Effector memory CD8-positive, alpha-beta T cell (primary cell): ENCODE measurements around the gene DBI.
A peak's percentile ranks its signal among the peaks of the same experiment; 100 is the strongest.

Source experiments
- ATAC-seq: fragments of 150-1000 bp; cut with Tn5 transposase; replicated peaks from 2 replicates; pipeline ENCODE4 v1.10.0; 2021; ENCODE audit warnings: mild to moderate bottlenecking, moderate library complexity
- DNase-seq, 3 experiments: peaks; one replicate each; pipeline ENCODE4 v3.0.0; 2021
- H3K27ac Mint-ChIP-seq, 2 donors: one replicate each; pipeline ENCODE4 v1.8.0; 2022; ENCODE audit warnings: mild to moderate bottlenecking in 2 of 2, mixed read lengths in 2 of 2, moderate library complexity in 2 of 2
- H3K27me3 Mint-ChIP-seq, 2 donors: one replicate each; pipeline ENCODE4 v1.8.0; 2022; ENCODE audit warnings: mixed read lengths in 2 of 2
- H3K36me3 Mint-ChIP-seq: one replicate; pipeline ENCODE4 v1.8.0; 2022; ENCODE audit warnings: mild to moderate bottlenecking, moderate library complexity, mixed read lengths; ENCODE audit not compliant: insufficient read depth
- H3K4me1 Mint-ChIP-seq, 2 donors: one replicate each; pipeline ENCODE4 v1.8.0; 2022; ENCODE audit warnings: low read depth in 2 of 2, mixed read lengths in 2 of 2
- H3K4me3 Mint-ChIP-seq, 2 donors: one replicate each; pipeline ENCODE4 v1.8.0; 2022; ENCODE audit warnings: mild to moderate bottlenecking in 2 of 2, mixed read lengths in 2 of 2, moderate library complexity in 2 of 2
- H3K9me3 Mint-ChIP-seq, 2 donors: one replicate each; pipeline ENCODE4 v1.8.0; 2022; ENCODE audit warnings: mixed read lengths in 2 of 2
- total RNA-seq, 9 experiments: gene quantifications; one replicate each; lab custom pipeline; 2026; lab: John Stamatoyannopoulos, UW

Gene DBI
- 35.0 to 109 (median 55.3) reads per million in 9 experiments for total RNA-seq

- H3K4me3 Mint-ChIP-seq = peak within 1 kb of the TSS; percentile 97 to 100
- peak; percentile 90 for ATAC-seq
- H3K4me1 Mint-ChIP-seq = peaks cover 40 to 59% of the 10 kb centered on the region in 2 donors
- no peaks in the 10 kb centered on the region for H3K27me3 Mint-ChIP-seq
- peaks cover 48% of the 10 kb centered on the region for H3K36me3 Mint-ChIP-seq
- H3K9me3 Mint-ChIP-seq = no peaks in the 10 kb centered on the region
- peak within 1 kb of the TSS; percentile 94 to 100 for H3K27ac Mint-ChIP-seq
- peak; percentile 84 to 89 (median 89) for DNase-seq
These were observed at the start of gene DBI, which contains the start of gene C2orf76 for GRCh38 chr2:119366649-119367471. TSS of gene DBI (plus strand) at chr2:119366977. CDS start at chr2:119367052, 75 bp downstream. TSS of gene C2orf76 (minus strand) at chr2:119366834. CDS start at chr2:119339959, 26,875 bp downstream.

- Mint-ChIP-seq H3K27ac (no peak overlapping the region), H3K27me3 (no peaks in the 10 kb centered on the region), H3K36me3 (no peaks in the 10 kb centered on the region), H3K9me3 (no peaks in the 10 kb centered on the region), H3K4me1 (peaks cover 0 to 2% of the 10 kb centered on the region in 2 donors), H3K4me3 (no peak overlapping the region)
- DNase-seq = no peak
- ATAC-seq = no peak
These were observed 49.2 kb upstream of the DBI start for GRCh38 chr2:119317554-119317953.

GRCh38 chr2:119319593-119319992 lies 47.2 kb upstream of the DBI start:
- Mint-ChIP-seq H3K27me3 (no peaks in the 10 kb centered on the region), H3K27ac (no peak overlapping the region), H3K4me3 (no peak overlapping the region), H3K4me1 (peaks cover 0 to 2% of the 10 kb centered on the region in 2 donors), H3K36me3 (no peaks in the 10 kb centered on the region), H3K9me3 (no peaks in the 10 kb centered on the region)
- ATAC-seq = no peak
- DNase-seq = no peak

- ATAC-seq = no peak
- Mint-ChIP-seq H3K27me3 (no peaks in the 10 kb centered on the region), H3K36me3 (no peaks in the 10 kb centered on the region), H3K4me1 (peaks cover 0 to 2% of the 10 kb centered on the region in 2 donors), H3K9me3 (no peaks in the 10 kb centered on the region), H3K4me3 (no peak overlapping the region), H3K27ac (no peak overlapping the region)
- no peak for DNase-seq
These were observed 43.3 kb upstream of the DBI start for GRCh38 chr2:119323459-119323858.

- Mint-ChIP-seq H3K27ac (no peak overlapping the region), H3K4me3 (no peak overlapping the region), H3K36me3 (no peaks in the 10 kb centered on the region), H3K4me1 (peaks cover 0 to 2% of the 10 kb centered on the region in 2 donors), H3K27me3 (no peaks in the 10 kb centered on the region), H3K9me3 (no peaks in the 10 kb centered on the region)
- ATAC-seq = no peak
- DNase-seq = no peak
These were observed 42.0 kb upstream of the DBI start for GRCh38 chr2:119324685-119325270.

GRCh38 chr2:119326938-119327337 lies 39.8 kb upstream of the DBI start:
- no peaks in the 10 kb centered on the region for H3K36me3 Mint-ChIP-seq
- H3K4me3 Mint-ChIP-seq = no peak overlapping the region
- H3K9me3 Mint-ChIP-seq = no peaks in the 10 kb centered on the region
- H3K27ac Mint-ChIP-seq = no peak overlapping the region
- no peak for ATAC-seq
- DNase-seq = no peak
- H3K27me3 Mint-ChIP-seq = no peaks in the 10 kb centered on the region
- no peaks in the 10 kb centered on the region for H3K4me1 Mint-ChIP-seq

GRCh38 chr2:119327431-119327830 lies 39.3 kb upstream of the DBI start:
- DNase-seq = no peak
- H3K4me3 Mint-ChIP-seq = no peak overlapping the region
- H3K27me3 Mint-ChIP-seq = no peaks in the 10 kb centered on the region
- H3K36me3 Mint-ChIP-seq = no peaks in the 10 kb centered on the region
- no peak overlapping the region for H3K27ac Mint-ChIP-seq
- no peaks in the 10 kb centered on the region for H3K9me3 Mint-ChIP-seq
- ATAC-seq = no peak
- no peaks in the 10 kb centered on the region for H3K4me1 Mint-ChIP-seq

GRCh38 chr2:119332953-119333352 lies 33.8 kb upstream of the DBI start:
- Mint-ChIP-seq H3K27ac (no peak overlapping the region), H3K27me3 (no peaks in the 10 kb centered on the region), H3K4me3 (no peak overlapping the region), H3K4me1 (no peaks in the 10 kb centered on the region), H3K36me3 (peaks cover under 1% of the 10 kb centered on the region), H3K9me3 (no peaks in the 10 kb centered on the region)
- DNase-seq (no peak), ATAC-seq (no peak)

GRCh38 chr2:119333360-119333759 lies 33.4 kb upstream of the DBI start:
- Mint-ChIP-seq H3K4me1 (peaks cover 3 to 4% of the 10 kb centered on the region in 2 donors), H3K27me3 (no peaks in the 10 kb centered on the region), H3K36me3 (peaks cover 2% of the 10 kb centered on the region), H3K9me3 (no peaks in the 10 kb centered on the region), H3K27ac (no peak overlapping the region), H3K4me3 (no peak overlapping the region)
- DNase-seq (no peak), ATAC-seq (no peak)

GRCh38 chr2:119333833-119334232 lies 32.9 kb upstream of the DBI start:
- Mint-ChIP-seq H3K4me1 (peaks cover 7 to 8% of the 10 kb centered on the region in 2 donors), H3K27me3 (no peaks in the 10 kb centered on the region), H3K9me3 (no peaks in the 10 kb centered on the region), H3K4me3 (no peak overlapping the region), H3K27ac (no peak overlapping the region), H3K36me3 (peaks cover 2% of the 10 kb centered on the region)
- DNase-seq (no peak), ATAC-seq (no peak)

GRCh38 chr2:119337749-119338148 lies 29.0 kb upstream of the DBI start:
- H3K27me3 Mint-ChIP-seq = no peaks in the 10 kb centered on the region
- DNase-seq = no peak
- ATAC-seq = no peak

GRCh38 chr2:119338272-119338671 lies 28.5 kb upstream of the DBI start:
- H3K4me3 Mint-ChIP-seq = peak overlapping the region in 1 of 2 donors; percentile 18
- H3K27ac Mint-ChIP-seq = peak overlapping the region; percentile 82 to 87
- H3K36me3 Mint-ChIP-seq = peaks cover 5% of the 10 kb centered on the region

More at GRCh38 chr2:119337749-119338148, 29.0 kb upstream of the DBI start:
- no peaks in the 10 kb centered on the region for H3K9me3 Mint-ChIP-seq
- peaks cover 5% of the 10 kb centered on the region for H3K36me3 Mint-ChIP-seq
- peaks cover 16 to 19% of the 10 kb centered on the region in 2 donors for H3K4me1 Mint-ChIP-seq
- no peak overlapping the region for H3K4me3 Mint-ChIP-seq
- H3K27ac Mint-ChIP-seq = peak overlapping the region; percentile 82 to 87

GRCh38 chr2:119338826-119339561 lies 27.8 kb upstream of the DBI start:
- Mint-ChIP-seq H3K27ac (peak overlapping the region; percentile 82 to 87), H3K27me3 (no peaks in the 10 kb centered on the region), H3K36me3 (peaks cover 5% of the 10 kb centered on the region), H3K9me3 (no peaks in the 10 kb centered on the region), H3K4me1 (peaks cover 16 to 19% of the 10 kb centered on the region in 2 donors), H3K4me3 (peak overlapping the region; percentile 7 to 36)
- ATAC-seq (peak; percentile 100), DNase-seq (peak; percentile 43 to 56 (median 53))

More at GRCh38 chr2:119338272-119338671, 28.5 kb upstream of the DBI start:
- ATAC-seq = no peak
- no peaks in the 10 kb centered on the region for H3K9me3 Mint-ChIP-seq
- DNase-seq = no peak
- H3K27me3 Mint-ChIP-seq = no peaks in the 10 kb centered on the region
- H3K4me1 Mint-ChIP-seq = peaks cover 16 to 19% of the 10 kb centered on the region in 2 donors
